Adrenal gland (tissue), 5 donors: Measurements from ENCODE around the gene GRK1.

Experiments
- CTCF ChIP-seq, 6 experiments: fragments of 450-650 bp in 4 of 6; fragments of 200-600 bp in 2 of 6; sonication (generic) in 1 of 6; IDR thresholded peaks; 1 replicate in 5 of 6; 2 replicates in 1 of 6; pipeline versions ENCODE4 v1.5.1 to v1.8.0; 2016 to 2021; ENCODE audit warnings: antibody characterized with exemption in 6 of 6, mild to moderate bottlenecking in 2 of 6, moderate library complexity in 1 of 6
- POLR2A ChIP-seq, 2 donors: fragments of 450-650 bp; IDR thresholded peaks; one replicate each; pipeline ENCODE4 v1.6.1; 2017; ENCODE audit warnings: antibody characterized with exemption in 2 of 2, mild to moderate bottlenecking in 2 of 2, moderate library complexity in 1 of 2
- donor health status: DM: no; HTN: no; CAD: no.

GRCh38 chr13:113671066-113672001 lies 4.3 kb downstream of the GRK1 start:
- TF ChIP-seq CTCF (IDR thresholded peaks at IDR 0.05) (no peak), POLR2A (IDR thresholded peaks at IDR 0.05) (no peak)
